Pons (tissue), 1 donor: ENCODE data around the gene ZBTB7C.

Source experiments
- DNase-seq: peaks from one replicate; pipeline ENCODE4 v3.0.0-alpha.2; 2016; ENCODE audit warnings: low spot score

Gene ZBTB7C

GRCh38 chr18:48418539-48419276, 9.5 kb upstream of the ZBTB7C start:
- DNase-seq = no peak

GRCh38 chr18:48417985-48418384, 8.8 kb upstream of the ZBTB7C start:
- no peak for DNase-seq

GRCh38 chr18:48413342-48413741, 4.2 kb upstream of the ZBTB7C start:
- no peak for DNase-seq

GRCh38 chr18:48412339-48412929, 3.3 kb upstream of the ZBTB7C start:
- DNase-seq = peak; percentile 29

GRCh38 chr18:48410095-48410920, 1.1 kb upstream of the ZBTB7C start:
- peak; percentile 85 for DNase-seq

GRCh38 chr18:48409591-48410094, 460 bp upstream of the ZBTB7C start:
- DNase-seq = no peak

- no peak for DNase-seq
Observed at GRCh38 chr18:48408111-48408726, 964 bp downstream of the ZBTB7C start.

GRCh38 chr18:48407358-48407757, 1.8 kb downstream of the ZBTB7C start:
- DNase-seq = no peak

- DNase-seq = no peak
Observed at GRCh38 chr18:48405978-48406377, 3.2 kb downstream of the ZBTB7C start.

GRCh38 chr18:48404716-48405507, 4.3 kb downstream of the ZBTB7C start:
- DNase-seq = no peak

- DNase-seq = no peak
Observed at GRCh38 chr18:48402953-48403352, 6.2 kb downstream of the ZBTB7C start.

GRCh38 chr18:48399303-48400075, 9.7 kb downstream of the ZBTB7C start:
- DNase-seq = no peak

GRCh38 chr18:48398074-48398473, 11.1 kb downstream of the ZBTB7C start:
- DNase-seq = no peak

- DNase-seq = no peak
Observed at GRCh38 chr18:48397021-48397420, 12.2 kb downstream of the ZBTB7C start.

GRCh38 chr18:48396561-48396960, 12.6 kb downstream of the ZBTB7C start:
- no peak for DNase-seq

GRCh38 chr18:48395646-48396045, 13.5 kb downstream of the ZBTB7C start:
- DNase-seq = no peak

GRCh38 chr18:48394176-48394575, 15.0 kb downstream of the ZBTB7C start:
- no peak for DNase-seq

- no peak for DNase-seq
Observed at GRCh38 chr18:48393776-48394175, 15.4 kb downstream of the ZBTB7C start.

- DNase-seq = no peak
Observed at GRCh38 chr18:48393170-48393569, 16.0 kb downstream of the ZBTB7C start.

GRCh38 chr18:48392268-48392667, 16.9 kb downstream of the ZBTB7C start:
- DNase-seq = no peak

- peak; percentile 34 for DNase-seq
Observed at GRCh38 chr18:48391868-48392267, 17.3 kb downstream of the ZBTB7C start.
